ENCODE measurements around the gene DUT.

DNA sequence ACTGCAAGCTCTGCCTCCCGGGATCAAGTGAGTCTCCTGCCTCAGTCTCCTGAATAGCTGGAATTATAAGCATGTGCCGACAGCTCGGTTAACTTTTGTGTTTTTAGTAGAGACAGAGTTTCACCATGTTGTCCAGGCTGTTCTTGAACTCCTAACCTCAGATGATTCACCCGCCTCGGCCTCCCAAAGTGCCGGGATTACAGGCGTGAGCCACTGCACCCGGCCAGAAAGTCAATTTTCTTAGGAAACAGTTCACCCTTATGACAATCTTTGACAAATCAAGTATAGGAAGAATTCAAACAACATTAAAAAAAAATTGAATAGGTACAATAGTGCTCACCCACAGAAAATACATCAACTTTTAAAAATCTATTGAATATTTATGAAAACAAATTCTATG is 23.6 kb upstream of the DUT start:
- TF ChIP-seq, protein P1, sequence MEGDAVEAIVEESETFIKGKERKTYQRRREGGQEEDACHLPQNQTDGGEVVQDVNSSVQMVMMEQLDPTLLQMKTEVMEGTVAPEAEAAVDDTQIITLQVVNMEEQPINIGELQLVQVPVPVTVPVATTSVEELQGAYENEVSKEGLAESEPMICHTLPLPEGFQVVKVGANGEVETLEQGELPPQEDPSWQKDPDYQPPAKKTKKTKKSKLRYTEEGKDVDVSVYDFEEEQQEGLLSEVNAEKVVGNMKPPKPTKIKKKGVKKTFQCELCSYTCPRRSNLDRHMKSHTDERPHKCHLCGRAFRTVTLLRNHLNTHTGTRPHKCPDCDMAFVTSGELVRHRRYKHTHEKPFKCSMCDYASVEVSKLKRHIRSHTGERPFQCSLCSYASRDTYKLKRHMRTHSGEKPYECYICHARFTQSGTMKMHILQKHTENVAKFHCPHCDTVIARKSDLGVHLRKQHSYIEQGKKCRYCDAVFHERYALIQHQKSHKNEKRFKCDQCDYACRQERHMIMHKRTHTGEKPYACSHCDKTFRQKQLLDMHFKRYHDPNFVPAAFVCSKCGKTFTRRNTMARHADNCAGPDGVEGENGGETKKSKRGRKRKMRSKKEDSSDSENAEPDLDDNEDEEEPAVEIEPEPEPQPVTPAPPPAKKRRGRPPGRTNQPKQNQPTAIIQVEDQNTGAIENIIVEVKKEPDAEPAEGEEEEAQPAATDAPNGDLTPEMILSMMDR (conservative IDR thresholded peaks at IDR 0.05; ENCODE audit: low read depth, low read length), result no peak
- no peak for TF ChIP-seq EZH2 (IDR thresholded peaks at IDR 0.05; ENCODE audit: borderline replicate concordance, low read depth, low read length, poor library complexity, severe bottlenecking)

Data from A673 (cell line).